ENCODE data around the gene MRPS18A. TPM values are rescaled to one million over a fixed set of nuclear protein-coding genes. Genes with fewer than 3 reads are reported as not detected.

MRPS18A gene
- total and polyA plus RNA-seq, 2 of the 13 experiments (the other 11 are each of a cell fraction or from before 2014, with no cell fraction given): 87.8 to 89.1 TPM

DNA sequence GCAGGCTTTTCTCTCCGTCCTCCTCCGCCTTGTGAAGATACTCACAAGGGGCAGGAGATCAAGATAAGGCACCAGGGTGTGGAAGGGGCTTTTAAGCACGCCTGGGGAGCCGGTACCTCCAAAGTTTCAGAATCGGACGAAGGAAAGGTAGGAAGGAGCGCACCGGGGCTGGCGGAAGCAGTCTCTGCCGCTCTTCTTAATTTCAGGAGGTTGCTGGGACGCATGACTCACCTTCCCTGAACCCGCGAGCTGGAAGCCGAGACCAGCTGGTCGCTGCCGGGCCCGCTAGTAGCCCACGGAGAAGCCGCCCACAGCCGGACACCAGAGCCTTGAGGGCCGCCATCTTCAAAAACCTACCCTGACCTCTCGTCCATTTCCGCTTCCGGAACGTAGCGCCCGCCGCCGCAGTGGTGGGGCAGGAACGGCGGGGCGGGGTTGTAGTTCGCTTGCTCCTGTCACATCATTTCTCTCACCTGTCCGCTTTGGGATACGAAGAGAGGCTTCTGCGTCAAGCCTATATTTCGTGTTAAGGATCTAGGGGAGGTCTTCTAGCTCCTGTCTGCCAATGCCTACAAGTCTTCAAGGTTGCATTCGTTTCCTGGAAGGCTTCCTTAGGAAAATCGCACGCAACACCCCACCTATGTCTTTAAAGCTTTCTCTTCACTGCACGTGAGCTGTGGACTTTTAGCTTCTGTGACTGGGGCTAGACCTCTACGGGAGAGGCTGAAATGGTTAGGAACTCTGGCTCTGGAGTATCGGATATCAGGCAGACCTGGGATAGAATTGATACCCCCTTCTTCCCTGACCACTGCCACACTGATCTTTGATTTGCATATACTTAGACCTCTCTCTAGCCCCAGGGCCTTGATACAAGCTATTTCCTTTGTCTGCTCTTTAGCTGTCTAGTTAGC, at the start of gene MRPS18A (continued):
- TF ChIP-seq, protein P1, sequence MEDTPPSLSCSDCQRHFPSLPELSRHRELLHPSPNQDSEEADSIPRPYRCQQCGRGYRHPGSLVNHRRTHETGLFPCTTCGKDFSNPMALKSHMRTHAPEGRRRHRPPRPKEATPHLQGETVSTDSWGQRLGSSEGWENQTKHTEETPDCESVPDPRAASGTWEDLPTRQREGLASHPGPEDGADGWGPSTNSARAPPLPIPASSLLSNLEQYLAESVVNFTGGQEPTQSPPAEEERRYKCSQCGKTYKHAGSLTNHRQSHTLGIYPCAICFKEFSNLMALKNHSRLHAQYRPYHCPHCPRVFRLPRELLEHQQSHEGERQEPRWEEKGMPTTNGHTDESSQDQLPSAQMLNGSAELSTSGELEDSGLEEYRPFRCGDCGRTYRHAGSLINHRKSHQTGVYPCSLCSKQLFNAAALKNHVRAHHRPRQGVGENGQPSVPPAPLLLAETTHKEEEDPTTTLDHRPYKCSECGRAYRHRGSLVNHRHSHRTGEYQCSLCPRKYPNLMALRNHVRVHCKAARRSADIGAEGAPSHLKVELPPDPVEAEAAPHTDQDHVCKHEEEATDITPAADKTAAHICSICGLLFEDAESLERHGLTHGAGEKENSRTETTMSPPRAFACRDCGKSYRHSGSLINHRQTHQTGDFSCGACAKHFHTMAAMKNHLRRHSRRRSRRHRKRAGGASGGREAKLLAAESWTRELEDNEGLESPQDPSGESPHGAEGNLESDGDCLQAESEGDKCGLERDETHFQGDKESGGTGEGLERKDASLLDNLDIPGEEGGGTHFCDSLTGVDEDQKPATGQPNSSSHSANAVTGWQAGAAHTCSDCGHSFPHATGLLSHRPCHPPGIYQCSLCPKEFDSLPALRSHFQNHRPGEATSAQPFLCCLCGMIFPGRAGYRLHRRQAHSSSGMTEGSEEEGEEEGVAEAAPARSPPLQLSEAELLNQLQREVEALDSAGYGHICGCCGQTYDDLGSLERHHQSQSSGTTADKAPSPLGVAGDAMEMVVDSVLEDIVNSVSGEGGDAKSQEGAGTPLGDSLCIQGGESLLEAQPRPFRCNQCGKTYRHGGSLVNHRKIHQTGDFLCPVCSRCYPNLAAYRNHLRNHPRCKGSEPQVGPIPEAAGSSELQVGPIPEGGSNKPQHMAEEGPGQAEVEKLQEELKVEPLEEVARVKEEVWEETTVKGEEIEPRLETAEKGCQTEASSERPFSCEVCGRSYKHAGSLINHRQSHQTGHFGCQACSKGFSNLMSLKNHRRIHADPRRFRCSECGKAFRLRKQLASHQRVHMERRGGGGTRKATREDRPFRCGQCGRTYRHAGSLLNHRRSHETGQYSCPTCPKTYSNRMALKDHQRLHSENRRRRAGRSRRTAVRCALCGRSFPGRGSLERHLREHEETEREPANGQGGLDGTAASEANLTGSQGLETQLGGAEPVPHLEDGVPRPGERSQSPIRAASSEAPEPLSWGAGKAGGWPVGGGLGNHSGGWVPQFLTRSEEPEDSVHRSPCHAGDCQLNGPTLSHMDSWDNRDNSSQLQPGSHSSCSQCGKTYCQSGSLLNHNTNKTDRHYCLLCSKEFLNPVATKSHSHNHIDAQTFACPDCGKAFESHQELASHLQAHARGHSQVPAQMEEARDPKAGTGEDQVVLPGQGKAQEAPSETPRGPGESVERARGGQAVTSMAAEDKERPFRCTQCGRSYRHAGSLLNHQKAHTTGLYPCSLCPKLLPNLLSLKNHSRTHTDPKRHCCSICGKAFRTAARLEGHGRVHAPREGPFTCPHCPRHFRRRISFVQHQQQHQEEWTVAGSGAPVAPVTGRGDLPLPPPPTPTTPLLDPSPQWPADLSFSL (CRISPR knock-in tag; IDR thresholded peaks at IDR 0.05): no peak
- TF ChIP-seq RAD51 (IDR thresholded peaks at IDR 0.05; ENCODE audit: borderline replicate concordance): no peak
- no peak for TF ChIP-seq FOSL1 (CRISPR knock-in tag; IDR thresholded peaks at IDR 0.05; ENCODE audit: borderline replicate concordance)
- TF ChIP-seq EP300 (IDR thresholded peaks at IDR 0.05; ENCODE audit: low read depth in 2 of 2, low read length in 2 of 2): no peak; a peak in 1 of 4 replicates
- TF ChIP-seq EP300 (CRISPR knock-in tag; IDR thresholded peaks at IDR 0.05; ENCODE audit: borderline replicate concordance): no peak
- peak; percentile 74 for TF ChIP-seq HDAC2 (CRISPR knock-in tag; IDR thresholded peaks at IDR 0.05)
- TF ChIP-seq ZNF598 (CRISPR knock-in tag; IDR thresholded peaks at IDR 0.05; ENCODE audit: borderline replicate concordance): peak; percentile 92; the same call in 1 of the 2 replicates
- TF ChIP-seq PAX8 (CRISPR knock-in tag; IDR thresholded peaks at IDR 0.05; ENCODE audit: borderline replicate concordance): 0 out of 2 replicates have a peak, but pooled peaks have one; percentile 44
- no peak for TF ChIP-seq ARNT (IDR thresholded peaks at IDR 0.05)
- TF ChIP-seq, protein P2, sequence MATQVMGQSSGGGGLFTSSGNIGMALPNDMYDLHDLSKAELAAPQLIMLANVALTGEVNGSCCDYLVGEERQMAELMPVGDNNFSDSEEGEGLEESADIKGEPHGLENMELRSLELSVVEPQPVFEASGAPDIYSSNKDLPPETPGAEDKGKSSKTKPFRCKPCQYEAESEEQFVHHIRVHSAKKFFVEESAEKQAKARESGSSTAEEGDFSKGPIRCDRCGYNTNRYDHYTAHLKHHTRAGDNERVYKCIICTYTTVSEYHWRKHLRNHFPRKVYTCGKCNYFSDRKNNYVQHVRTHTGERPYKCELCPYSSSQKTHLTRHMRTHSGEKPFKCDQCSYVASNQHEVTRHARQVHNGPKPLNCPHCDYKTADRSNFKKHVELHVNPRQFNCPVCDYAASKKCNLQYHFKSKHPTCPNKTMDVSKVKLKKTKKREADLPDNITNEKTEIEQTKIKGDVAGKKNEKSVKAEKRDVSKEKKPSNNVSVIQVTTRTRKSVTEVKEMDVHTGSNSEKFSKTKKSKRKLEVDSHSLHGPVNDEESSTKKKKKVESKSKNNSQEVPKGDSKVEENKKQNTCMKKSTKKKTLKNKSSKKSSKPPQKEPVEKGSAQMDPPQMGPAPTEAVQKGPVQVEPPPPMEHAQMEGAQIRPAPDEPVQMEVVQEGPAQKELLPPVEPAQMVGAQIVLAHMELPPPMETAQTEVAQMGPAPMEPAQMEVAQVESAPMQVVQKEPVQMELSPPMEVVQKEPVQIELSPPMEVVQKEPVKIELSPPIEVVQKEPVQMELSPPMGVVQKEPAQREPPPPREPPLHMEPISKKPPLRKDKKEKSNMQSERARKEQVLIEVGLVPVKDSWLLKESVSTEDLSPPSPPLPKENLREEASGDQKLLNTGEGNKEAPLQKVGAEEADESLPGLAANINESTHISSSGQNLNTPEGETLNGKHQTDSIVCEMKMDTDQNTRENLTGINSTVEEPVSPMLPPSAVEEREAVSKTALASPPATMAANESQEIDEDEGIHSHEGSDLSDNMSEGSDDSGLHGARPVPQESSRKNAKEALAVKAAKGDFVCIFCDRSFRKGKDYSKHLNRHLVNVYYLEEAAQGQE (IDR thresholded peaks at IDR 0.05; ENCODE audit: borderline replicate concordance in 1 of 2, low read depth in 1 of 2, low read length in 2 of 2): no peak
- no peak for TF ChIP-seq HMGA1 (CRISPR knock-in tag; conservative IDR thresholded peaks at IDR 0.05)
- TF ChIP-seq ZSCAN29 (CRISPR knock-in tag; conservative IDR thresholded peaks at IDR 0.05): peak; percentile 74; the same call in 1 of the 2 replicates
- no peak for TF ChIP-seq ZBTB7A (CRISPR knock-in tag; IDR thresholded peaks at IDR 0.05)
- no peak for TF ChIP-seq ZNF232 (CRISPR knock-in tag; IDR thresholded peaks at IDR 0.05; ENCODE audit: borderline replicate concordance)
- no peak for TF ChIP-seq ZNF329 (CRISPR knock-in tag; IDR thresholded peaks at IDR 0.05; ENCODE audit: low read depth)
- TF ChIP-seq ZNF207 (IDR thresholded peaks at IDR 0.05; ENCODE audit: borderline replicate concordance): no peak
- no peak for TF ChIP-seq ATAD3A (CRISPR knock-in tag; IDR thresholded peaks at IDR 0.05)
- TF ChIP-seq SALL2 (CRISPR knock-in tag; IDR thresholded peaks at IDR 0.05): no peak

Data from HepG2 (cell line).